Measurements from ENCODE around the gene SYT2.
"Not testable (repeated sequence)": the region's sequence is repeated elsewhere in the genome, so short reads cannot be mapped to it uniquely, and the experiment has no call there.

SYT2 gene

GRCh38 chr1:202620036-202620435, 90.2 kb downstream of the SYT2 start:
- not testable (repeated sequence) for DNase-seq

DNA sequence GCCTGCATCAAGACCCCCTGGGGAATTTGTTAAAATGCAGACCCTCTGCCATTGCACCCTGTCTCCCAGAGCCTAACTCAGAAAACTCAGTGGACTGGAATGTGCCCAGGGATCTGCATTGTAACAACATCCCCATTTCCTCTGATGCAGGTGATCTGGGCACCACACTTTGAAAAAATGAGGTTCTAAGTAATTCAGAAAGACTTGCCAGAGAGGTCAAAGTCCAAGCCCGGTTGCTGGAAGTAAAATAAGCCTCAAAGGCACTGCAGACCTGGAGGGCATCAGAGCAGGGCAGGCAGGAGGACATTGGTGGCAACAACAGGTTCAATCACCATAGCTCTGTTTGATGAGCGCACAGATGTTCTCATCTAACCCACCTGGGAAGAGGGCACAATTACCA, 90.7 kb downstream of the SYT2 start:
- no peak for DNase-seq

DNA sequence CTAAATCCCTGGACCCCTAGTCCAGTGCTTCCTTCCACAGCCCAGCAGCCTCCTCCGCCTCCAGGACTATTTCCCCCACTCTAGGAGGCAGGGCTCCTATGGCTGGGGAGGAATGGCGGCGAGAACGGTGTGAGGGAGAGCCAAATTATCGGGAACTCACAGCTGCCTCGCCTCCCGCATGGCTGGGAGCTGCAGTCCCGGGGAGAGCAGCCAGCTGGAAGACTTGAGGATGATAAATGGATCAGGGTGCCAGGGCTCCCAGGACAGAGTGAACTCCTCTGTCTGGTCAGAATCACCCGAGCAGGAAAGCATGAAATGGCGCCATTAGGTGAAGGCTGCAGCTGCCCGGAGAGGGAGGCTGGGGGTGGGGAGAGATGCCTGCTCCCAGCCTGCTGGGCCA, 91.2 kb downstream of the SYT2 start:
- not testable (repeated sequence) for DNase-seq

DNA sequence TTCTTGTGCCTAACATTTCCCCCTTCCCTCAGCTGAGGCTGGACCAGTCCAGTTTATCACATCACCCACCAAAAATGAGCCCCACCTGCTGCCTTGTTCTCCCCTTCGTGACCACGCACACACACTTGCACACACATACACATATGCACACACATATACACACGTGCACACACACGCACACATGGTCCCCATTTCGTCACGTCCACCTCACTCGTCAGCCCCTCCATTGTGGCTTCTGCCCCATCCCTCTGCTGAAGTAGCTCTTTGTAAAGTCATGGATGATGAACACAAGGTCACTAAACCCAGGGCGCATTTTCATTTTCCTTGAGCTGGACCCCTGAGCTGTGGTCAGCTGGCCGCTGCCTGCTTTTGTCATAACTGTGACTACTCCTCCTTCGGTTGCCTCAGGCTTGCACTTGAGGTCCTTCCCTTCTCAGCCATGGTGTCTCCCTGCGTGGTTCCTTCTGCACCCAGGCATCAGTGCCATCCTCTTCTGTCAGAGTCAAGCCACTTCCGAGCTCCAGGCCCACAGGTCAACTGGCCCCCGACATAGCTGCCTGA, 93.8 kb downstream of the SYT2 start:
- DNase-seq, result no peak

GRCh38 chr1:202615501-202616354, 94.5 kb downstream of the SYT2 start:
- DNase-seq, result no peak

- not testable (repeated sequence) for DNase-seq
Observed at GRCh38 chr1:202615208-202615500, 95.1 kb downstream of the SYT2 start.

- DNase-seq, result not testable (repeated sequence)
Observed at GRCh38 chr1:202614363-202615207, 95.7 kb downstream of the SYT2 start.

GRCh38 chr1:202613571-202613970, 96.7 kb downstream of the SYT2 start:
- DNase-seq, result no peak

- DNase-seq, result not testable (repeated sequence)
Observed at GRCh38 chr1:202612036-202612435, 98.2 kb downstream of the SYT2 start.

DNA sequence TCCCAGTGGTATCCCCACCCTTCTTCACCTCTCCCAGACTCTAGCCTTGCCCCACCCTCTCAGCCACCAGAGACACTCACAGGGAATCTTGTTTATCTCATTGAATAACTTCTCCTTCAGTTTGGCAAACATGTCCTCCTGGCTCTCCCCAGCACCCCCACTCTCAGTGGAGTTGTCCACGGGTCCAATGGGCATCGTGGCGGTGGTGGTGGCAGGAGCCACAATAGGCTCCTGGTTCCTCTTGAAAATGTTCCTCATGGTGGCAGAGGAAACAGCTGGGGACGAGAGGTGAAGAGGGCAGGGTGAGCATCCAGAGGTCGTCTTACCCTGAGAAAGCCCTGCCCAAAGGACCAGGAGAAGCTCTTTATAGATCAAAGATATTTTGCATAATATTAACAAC, 104.7 kb downstream of the SYT2 start:
- no peak for DNase-seq

- no peak for DNase-seq
Observed at GRCh38 chr1:202603435-202603834, 106.8 kb downstream of the SYT2 start.

- no peak for DNase-seq
Observed at GRCh38 chr1:202600432-202601041, 109.7 kb downstream of the SYT2 start.

DNA sequence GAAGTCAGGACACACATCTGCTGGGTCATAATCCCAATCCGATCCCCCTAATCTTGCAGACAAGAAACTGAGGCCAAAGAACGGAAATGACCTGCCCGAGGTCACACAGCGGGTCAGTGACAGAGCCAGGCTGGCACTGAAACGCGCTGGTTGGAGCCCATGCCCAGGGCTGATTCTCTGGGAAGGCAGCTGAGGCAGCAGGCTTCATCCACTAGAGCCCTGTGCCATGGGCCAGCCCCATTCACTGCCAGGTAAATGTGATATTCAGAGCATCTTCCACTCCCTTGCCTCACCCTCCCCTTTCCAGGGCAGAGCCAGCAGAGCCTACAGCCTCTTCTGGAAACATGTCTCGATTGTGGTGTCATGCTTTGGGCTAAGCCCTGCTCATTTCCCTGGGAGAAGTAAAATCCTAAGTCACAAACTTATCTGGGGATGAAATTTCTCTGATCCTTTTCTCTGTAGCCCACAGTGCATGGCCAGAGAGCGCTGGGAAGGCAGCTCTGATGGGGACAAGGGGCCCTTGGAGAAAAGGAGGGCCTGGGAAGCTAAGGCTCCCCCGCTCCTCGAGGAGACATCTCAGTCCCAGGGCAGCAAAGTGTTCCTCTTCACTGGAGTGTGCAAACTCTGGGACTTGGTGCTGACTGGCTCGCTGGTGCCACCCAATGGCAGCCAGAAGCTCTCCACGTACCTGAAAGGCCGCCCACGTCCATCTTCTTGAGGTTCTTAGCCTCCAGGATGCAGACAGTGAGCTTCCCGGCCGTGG, 110.4 kb downstream of the SYT2 start:
- DNase-seq, result no peak

GRCh38 chr1:202597090-202597761, 113.0 kb downstream of the SYT2 start:
- DNase-seq, result no peak

DNA sequence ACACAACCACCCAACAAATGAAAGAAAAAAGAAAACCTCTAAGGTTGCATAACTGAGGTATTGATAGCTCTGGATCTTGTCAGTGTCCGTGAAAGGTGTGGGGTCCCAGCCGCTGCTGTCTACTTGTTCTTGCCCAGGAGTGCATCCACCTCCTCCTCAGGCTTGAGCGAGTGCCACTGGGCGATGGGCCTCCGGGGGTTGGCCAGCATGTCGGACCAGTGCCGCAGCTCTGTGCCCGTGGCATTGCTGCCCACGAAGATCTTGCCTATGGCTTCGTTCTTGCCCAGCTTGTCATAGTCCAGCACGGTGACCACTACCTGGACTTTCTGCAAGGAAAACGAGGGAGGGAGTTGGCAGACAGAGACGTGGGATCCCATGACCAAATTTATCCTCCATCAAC, 113.6 kb downstream of the SYT2 start:
- no peak for DNase-seq

DNA sequence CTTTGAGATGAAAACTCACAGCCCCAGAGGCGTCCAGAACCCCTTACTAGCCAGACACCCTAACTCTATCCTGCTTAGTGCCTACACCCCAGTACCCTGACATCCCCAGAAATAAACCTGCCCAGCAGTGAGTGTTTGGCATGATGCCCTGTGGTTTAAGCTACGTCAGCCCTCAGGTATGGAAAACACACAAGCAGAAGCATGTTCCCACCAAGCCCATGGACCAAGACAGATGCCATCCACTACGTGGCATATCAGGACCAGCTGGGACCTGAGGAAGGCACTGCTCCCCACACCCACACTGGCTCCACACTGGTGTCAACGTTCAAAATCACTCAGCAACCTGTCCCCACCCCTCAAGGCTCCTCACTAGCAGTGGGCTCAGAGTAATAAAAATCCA, 116.4 kb downstream of the SYT2 start:
- DNase-seq, result no peak

DNA sequence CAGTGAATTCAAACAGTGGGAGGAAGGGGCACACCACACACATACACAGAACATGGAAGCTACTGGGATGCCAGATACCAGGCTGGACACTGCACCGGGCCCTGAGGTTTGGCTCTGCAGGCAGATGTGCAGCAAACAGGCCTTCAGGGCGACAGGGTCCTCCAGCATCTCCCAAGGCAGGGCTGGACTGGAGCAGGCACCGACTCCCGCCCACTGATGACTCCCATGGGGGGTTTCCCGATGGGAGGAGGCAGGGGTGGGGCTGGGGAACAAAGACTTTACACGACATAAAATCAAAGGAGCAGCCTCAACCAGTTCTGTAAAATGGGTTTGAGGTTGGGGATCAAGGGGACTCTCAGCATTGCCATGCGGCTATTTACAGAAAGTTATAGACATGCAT, 118.1 kb downstream of the SYT2 start:
- no peak for DNase-seq

GRCh38 chr1:202591515-202591914, 118.7 kb downstream of the SYT2 start:
- no peak for DNase-seq

GRCh38 chr1:202590975-202591411, 119.3 kb downstream of the SYT2 start:
- DNase-seq, result no peak

DNA sequence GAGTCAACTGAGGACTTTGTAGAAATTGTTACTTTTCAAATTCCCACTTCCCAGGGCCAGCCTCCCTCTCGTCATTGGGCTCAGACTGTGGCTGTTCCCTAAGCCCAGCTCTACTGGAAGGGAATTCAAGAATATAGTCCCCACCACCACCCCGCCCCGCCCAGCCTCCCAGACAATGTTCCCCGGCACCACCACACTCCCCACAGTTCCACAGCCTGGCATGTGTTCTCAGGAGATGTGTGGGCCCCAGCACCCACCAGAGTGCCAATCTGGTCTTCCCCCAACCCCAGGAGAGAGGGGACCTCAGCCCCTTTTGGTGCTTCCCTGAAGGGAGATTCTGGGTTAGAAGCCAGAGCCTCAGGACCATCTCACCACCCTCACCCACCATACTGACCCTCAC, 120.1 kb downstream of the SYT2 start:
- DNase-seq, result no peak

DNA sequence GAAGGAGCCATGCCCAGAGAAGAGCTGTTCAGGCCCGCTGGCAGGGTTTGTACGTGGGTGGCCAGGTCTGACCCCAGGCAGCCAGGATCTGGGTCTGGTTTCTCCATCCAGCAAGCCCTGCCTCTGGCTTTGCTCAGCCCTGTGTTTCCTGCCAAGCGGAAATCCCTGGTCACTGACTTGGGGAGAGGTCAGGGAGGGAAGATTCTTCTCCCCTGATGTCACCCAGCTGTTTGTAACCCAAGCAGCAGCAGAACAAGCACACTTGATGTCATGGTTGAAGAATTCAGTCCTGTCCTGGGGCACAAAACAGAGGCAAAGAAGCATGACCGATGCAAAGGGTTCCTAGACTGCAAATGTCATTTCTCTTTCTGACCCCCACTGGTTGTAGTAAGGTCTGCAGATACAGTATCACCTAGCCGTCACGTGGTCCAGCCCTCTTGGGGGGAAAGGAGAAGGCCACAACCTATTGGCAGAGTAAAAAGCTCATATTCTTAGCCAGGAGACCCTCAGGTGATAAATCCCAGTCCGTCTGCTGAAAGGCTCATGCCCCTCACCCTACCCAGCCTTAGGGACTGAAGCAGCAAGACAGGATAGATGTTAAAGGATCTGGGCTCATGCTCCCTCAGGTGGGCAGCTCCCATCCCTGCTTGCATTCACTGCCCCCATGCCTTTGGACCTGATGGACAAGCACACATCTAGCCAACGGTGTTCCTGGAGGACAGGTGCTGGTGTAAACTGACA, 120.9 kb downstream of the SYT2 start:
- no peak for DNase-seq
